Kidney (tissue), 14 donors: ENCODE results near the gene PRPF8. TPM values are rescaled to one million over a fixed set of nuclear protein-coding genes. Genes with fewer than 3 reads are reported as not detected.
"Not testable (repeated sequence)": the region's sequence is repeated elsewhere in the genome, so short reads cannot be mapped to it uniquely, and the experiment has no call there.

Source experiments
- DNase-seq, 5 donors: peaks; one replicate each; pipeline ENCODE4 v3.0.0-alpha.2; 2013 to 2020
- FAIRE-seq: peaks from 2 replicates; lab custom pipeline; 2012; peaks lifted over from hg19 to GRCh38; lab: Jason Lieb, UNC
- H3K27ac ChIP-seq, 2 donors: one replicate each; pipeline ENCODE4 v1.7.0; 2013; ENCODE audit warnings: low read depth in 2 of 2, low read length in 2 of 2, inconsistent platforms in 1 of 2
- H3K27me3 ChIP-seq: one replicate; pipeline ENCODE4 v1.7.1; 2013; ENCODE audit warnings: low read length, inconsistent platforms; ENCODE audit not compliant: control insufficient read depth, insufficient read depth
- H3K36me3 ChIP-seq, 3 donors: one replicate each; pipeline versions ENCODE4 v1.7.0 to v1.7.1; 2013; ENCODE audit warnings: low read length in 3 of 3, control low read depth in 1 of 3, inconsistent platforms in 1 of 3; ENCODE audit not compliant: insufficient read depth in 3 of 3, control insufficient read depth in 2 of 3
- H3K4me1 ChIP-seq, 3 donors: one replicate each; pipeline versions ENCODE4 v1.7.0 to v1.7.1; 2013; ENCODE audit warnings: low read length in 3 of 3, inconsistent platforms in 1 of 3, low read depth in 1 of 3; ENCODE audit not compliant: control insufficient read depth in 2 of 3, insufficient read depth in 2 of 3
- H3K4me3 ChIP-seq, 3 donors: one replicate each; pipeline versions ENCODE4 v1.7.0 to v1.8.1; 2013; ENCODE audit warnings: low read length in 3 of 3, control low read depth in 1 of 3, inconsistent platforms in 1 of 3
- H3K9ac ChIP-seq, 3 donors: one replicate each; pipeline versions ENCODE4 v1.7.0 to v1.7.1; 2013; ENCODE audit warnings: low read length in 3 of 3, control low read depth in 1 of 3, inconsistent platforms in 1 of 3
- H3K9me3 ChIP-seq, 3 donors: one replicate each; pipeline versions ENCODE4 v1.7.0 to v1.7.1; 2013; ENCODE audit warnings: low read length in 3 of 3, control low read depth in 1 of 3, inconsistent platforms in 1 of 3; ENCODE audit not compliant: control insufficient read depth in 2 of 3, insufficient read depth in 1 of 3
- CTCF ChIP-seq: IDR thresholded peaks from 3 replicates; pipeline ENCODE4 v1.5.1; 2012; ENCODE audit warnings: mild to moderate bottlenecking, moderate library complexity, borderline replicate concordance; ENCODE audit not compliant: insufficient read depth; ENCODE audit errors: extremely low read depth
- intact Hi-C: fragments of 100-400 bp; cut with DNase I; formaldehyde crosslinking; loops from one replicate; pipeline ENCODE4 v1.11.1; 2022
- polyA plus RNA-seq: library from polyadenylated mRNA; stranded (reverse); fragments of 350-450 nt; fragmentation: Illumina TruSeq; extraction: RNeasy Lipid Tissue Mini Kit (QIAGEN cat#74804); gene quantifications from one replicate; pipeline ENCODE4 v1.2.3, GENCODE V29; 2014; ENCODE audit warnings: low read depth, low replicate concordance; ENCODE audit not compliant: insufficient read depth
- total RNA-seq: library from RNA; stranded (reverse); fragmentation: NEBNext Ultra II Directional; extraction: Animal tissue kit (Norgen Biotek cat#: 25700); gene quantifications from one replicate; pipeline ENCODE4 v1.2.1, GENCODE V29; 2021
- donor health status: control.
- donor health status: control.
- donor health status: control.
- donor health status: control.
- donor health status: control.
- donor health status: DM: yes; HTN: yes; CAD: no.
- donor health status: Normal renal cell carcinoma (clear cell type).

The PRPF8 gene
- total and polyA plus RNA-seq, 2 donors from 2014 or later = 181 to 236 TPM

- no peak overlapping the region for H3K4me3 ChIP-seq
- no peaks in the 10 kb centered on the region for H3K36me3 ChIP-seq
- no peak for TF ChIP-seq CTCF
- intact Hi-C loops = no loop called here
- H3K9ac ChIP-seq = no peak overlapping the region
- H3K27ac ChIP-seq = no peak overlapping the region
- H3K27me3 ChIP-seq = no peaks in the 10 kb centered on the region
- H3K9me3 ChIP-seq = no peaks in the 10 kb centered on the region
- FAIRE-seq = no peak
- no peaks in the 10 kb centered on the region for H3K4me1 ChIP-seq
- DNase-seq = peak in 1 of 5 donors; percentile 37
Measured at GRCh38 chr17:1703063-1703462, 18.4 kb upstream of the PRPF8 start.

- H3K27ac ChIP-seq, intact Hi-C loops, H3K4me3 ChIP-seq, H3K9ac ChIP-seq, H3K36me3 ChIP-seq, DNase-seq, H3K9me3 ChIP-seq, H3K27me3 ChIP-seq, FAIRE-seq, H3K4me1 ChIP-seq: not testable (repeated sequence)
Measured at GRCh38 chr17:1699891-1700290, 15.2 kb upstream of the PRPF8 start.

GRCh38 chr17:1697681-1698080 lies 13.0 kb upstream of the PRPF8 start:
- TF ChIP-seq CTCF = no peak
- intact Hi-C loops = no loop called here
- no peak overlapping the region for H3K9ac ChIP-seq
- FAIRE-seq (no peak), DNase-seq (no peak)
- no peaks in the 10 kb centered on the region for H3K9me3 ChIP-seq
- H3K4me3 ChIP-seq = no peak overlapping the region
- no peaks in the 10 kb centered on the region for H3K4me1 ChIP-seq
- H3K27me3 ChIP-seq = no peaks in the 10 kb centered on the region
- no peak overlapping the region for H3K27ac ChIP-seq
- no peaks in the 10 kb centered on the region for H3K36me3 ChIP-seq

- no peak overlapping the region for H3K4me3 ChIP-seq
- DNase-seq (no peak), FAIRE-seq (no peak)
- no peaks in the 10 kb centered on the region for H3K9me3 ChIP-seq
- H3K36me3 ChIP-seq = no peaks in the 10 kb centered on the region
- H3K9ac ChIP-seq = no peak overlapping the region
- no peaks in the 10 kb centered on the region for H3K27me3 ChIP-seq
- H3K4me1 ChIP-seq = no peaks in the 10 kb centered on the region
- H3K27ac ChIP-seq = no peak overlapping the region
- TF ChIP-seq CTCF = no peak
- intact Hi-C loops = no loop called here
Measured at GRCh38 chr17:1695365-1695764, 10.7 kb upstream of the PRPF8 start.
